ENCODE data around the gene TRPM1.

TRPM1 gene

GRCh38 chr15:31045606-31046005 is 55.9 kb downstream of the TRPM1 start:
- TF ChIP-seq POLR2AphosphoS5 (IDR thresholded peaks at IDR 0.05; ENCODE audit: low read depth, low read length) (no peak), TAF1 (IDR thresholded peaks at IDR 0.05; ENCODE audit: borderline replicate concordance, insufficient read depth, low read length) (no peak), FOXP2 (optimal IDR thresholded peaks at IDR 0.05; ENCODE audit: borderline replicate concordance, extremely low read depth, extremely low read length, insufficient read depth) (no peak), SIN3A (IDR thresholded peaks at IDR 0.05; ENCODE audit: borderline replicate concordance, insufficient read depth, low read length) (no peak)
- TF ChIP-seq, protein P1, sequence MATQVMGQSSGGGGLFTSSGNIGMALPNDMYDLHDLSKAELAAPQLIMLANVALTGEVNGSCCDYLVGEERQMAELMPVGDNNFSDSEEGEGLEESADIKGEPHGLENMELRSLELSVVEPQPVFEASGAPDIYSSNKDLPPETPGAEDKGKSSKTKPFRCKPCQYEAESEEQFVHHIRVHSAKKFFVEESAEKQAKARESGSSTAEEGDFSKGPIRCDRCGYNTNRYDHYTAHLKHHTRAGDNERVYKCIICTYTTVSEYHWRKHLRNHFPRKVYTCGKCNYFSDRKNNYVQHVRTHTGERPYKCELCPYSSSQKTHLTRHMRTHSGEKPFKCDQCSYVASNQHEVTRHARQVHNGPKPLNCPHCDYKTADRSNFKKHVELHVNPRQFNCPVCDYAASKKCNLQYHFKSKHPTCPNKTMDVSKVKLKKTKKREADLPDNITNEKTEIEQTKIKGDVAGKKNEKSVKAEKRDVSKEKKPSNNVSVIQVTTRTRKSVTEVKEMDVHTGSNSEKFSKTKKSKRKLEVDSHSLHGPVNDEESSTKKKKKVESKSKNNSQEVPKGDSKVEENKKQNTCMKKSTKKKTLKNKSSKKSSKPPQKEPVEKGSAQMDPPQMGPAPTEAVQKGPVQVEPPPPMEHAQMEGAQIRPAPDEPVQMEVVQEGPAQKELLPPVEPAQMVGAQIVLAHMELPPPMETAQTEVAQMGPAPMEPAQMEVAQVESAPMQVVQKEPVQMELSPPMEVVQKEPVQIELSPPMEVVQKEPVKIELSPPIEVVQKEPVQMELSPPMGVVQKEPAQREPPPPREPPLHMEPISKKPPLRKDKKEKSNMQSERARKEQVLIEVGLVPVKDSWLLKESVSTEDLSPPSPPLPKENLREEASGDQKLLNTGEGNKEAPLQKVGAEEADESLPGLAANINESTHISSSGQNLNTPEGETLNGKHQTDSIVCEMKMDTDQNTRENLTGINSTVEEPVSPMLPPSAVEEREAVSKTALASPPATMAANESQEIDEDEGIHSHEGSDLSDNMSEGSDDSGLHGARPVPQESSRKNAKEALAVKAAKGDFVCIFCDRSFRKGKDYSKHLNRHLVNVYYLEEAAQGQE (IDR thresholded peaks at IDR 0.05; ENCODE audit: insufficient read depth in 1 of 2, low read depth in 2 of 2, low read length in 2 of 2), result no peak

DNA sequence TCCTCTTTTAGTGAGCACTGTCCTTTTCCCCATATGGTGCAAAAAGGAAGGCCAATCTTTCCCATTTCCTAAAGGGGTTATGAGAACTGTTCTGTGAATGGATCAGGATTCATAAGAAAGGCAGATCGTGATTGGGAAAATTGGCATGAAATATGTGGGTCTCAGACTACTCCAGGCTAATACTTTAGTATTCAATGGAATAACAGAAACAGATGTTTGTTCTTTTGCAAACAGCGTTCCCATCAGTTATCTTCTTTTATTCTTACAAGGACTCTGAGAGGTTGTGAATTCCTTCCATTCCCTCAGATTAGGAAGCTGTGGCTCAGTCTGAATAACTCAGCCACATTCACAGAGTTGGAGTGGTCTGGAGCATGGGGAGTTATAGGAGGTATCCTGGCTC is 58.8 kb downstream of the TRPM1 start:
- TF ChIP-seq SIN3A (IDR thresholded peaks at IDR 0.05; ENCODE audit: borderline replicate concordance, insufficient read depth, low read length) (no peak), POLR2AphosphoS5 (IDR thresholded peaks at IDR 0.05; ENCODE audit: low read depth, low read length) (no peak), TAF1 (IDR thresholded peaks at IDR 0.05; ENCODE audit: borderline replicate concordance, insufficient read depth, low read length) (no peak), FOXP2 (optimal IDR thresholded peaks at IDR 0.05; ENCODE audit: borderline replicate concordance, extremely low read depth, extremely low read length, insufficient read depth) (no peak)
- TF ChIP-seq, protein P1 (IDR thresholded peaks at IDR 0.05; ENCODE audit: insufficient read depth in 1 of 2, low read depth in 2 of 2, low read length in 2 of 2), result no peak

- no peak for TF ChIP-seq POLR2AphosphoS5 (IDR thresholded peaks at IDR 0.05; ENCODE audit: low read depth, low read length)
- TF ChIP-seq TAF1 (IDR thresholded peaks at IDR 0.05; ENCODE audit: borderline replicate concordance, insufficient read depth, low read length), result no peak
- TF ChIP-seq FOXP2 (optimal IDR thresholded peaks at IDR 0.05; ENCODE audit: borderline replicate concordance, extremely low read depth, extremely low read length, insufficient read depth), result no peak
- TF ChIP-seq SIN3A (IDR thresholded peaks at IDR 0.05; ENCODE audit: borderline replicate concordance, insufficient read depth, low read length), result no peak
- TF ChIP-seq, protein P1 (IDR thresholded peaks at IDR 0.05; ENCODE audit: insufficient read depth in 1 of 2, low read depth in 2 of 2, low read length in 2 of 2), result no peak
Measured at GRCh38 chr15:31041610-31042009, 59.9 kb downstream of the TRPM1 start.

DNA sequence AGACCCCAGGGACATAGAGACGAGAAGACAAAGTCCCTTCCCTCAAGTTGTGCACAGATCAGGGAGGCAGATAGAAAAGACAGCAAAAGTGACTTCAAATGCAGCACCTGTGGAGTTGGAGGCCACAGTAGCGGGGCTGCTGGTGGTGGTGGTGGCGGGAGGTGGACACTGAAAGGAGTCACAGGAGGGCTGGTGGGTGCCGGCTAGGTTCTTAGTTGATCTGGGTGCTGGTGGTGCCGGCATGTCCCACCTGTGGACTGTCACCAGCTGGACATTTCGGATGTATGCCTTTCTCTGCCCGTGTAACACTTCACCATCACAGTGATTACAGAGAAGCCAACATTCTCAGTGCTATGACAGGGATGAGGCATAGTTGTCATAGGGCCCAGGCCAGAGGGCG is 60.9 kb downstream of the TRPM1 start:
- TF ChIP-seq, protein P1 (IDR thresholded peaks at IDR 0.05; ENCODE audit: insufficient read depth in 1 of 2, low read depth in 2 of 2, low read length in 2 of 2), result no peak
- TF ChIP-seq TAF1 (IDR thresholded peaks at IDR 0.05; ENCODE audit: borderline replicate concordance, insufficient read depth, low read length) (no peak), SIN3A (IDR thresholded peaks at IDR 0.05; ENCODE audit: borderline replicate concordance, insufficient read depth, low read length) (no peak), FOXP2 (optimal IDR thresholded peaks at IDR 0.05; ENCODE audit: borderline replicate concordance, extremely low read depth, extremely low read length, insufficient read depth) (no peak), POLR2AphosphoS5 (IDR thresholded peaks at IDR 0.05; ENCODE audit: low read depth, low read length) (no peak)

DNA sequence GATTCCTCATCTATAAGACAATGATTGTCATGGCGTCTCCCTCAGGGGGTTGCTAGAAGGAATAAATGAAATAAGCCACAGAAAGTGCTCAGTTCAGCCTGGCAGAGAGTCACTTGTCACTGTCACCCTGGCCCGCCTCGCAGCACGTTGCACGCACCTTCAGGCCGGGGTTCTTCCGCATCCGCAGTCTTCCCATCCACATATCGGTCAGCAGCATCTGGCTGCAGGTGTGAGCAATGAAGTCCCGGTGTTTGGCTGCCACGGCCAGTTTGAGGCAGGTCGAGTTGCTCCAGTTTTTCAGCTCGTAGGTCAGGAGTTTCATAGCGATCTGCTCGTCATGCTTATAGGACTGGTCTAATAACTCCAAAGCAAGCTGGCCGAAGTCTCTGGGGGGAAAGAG is 61.6 kb downstream of the TRPM1 start:
- no peak for TF ChIP-seq FOXP2 (optimal IDR thresholded peaks at IDR 0.05; ENCODE audit: borderline replicate concordance, extremely low read depth, extremely low read length, insufficient read depth)
- no peak for TF ChIP-seq SIN3A (IDR thresholded peaks at IDR 0.05; ENCODE audit: borderline replicate concordance, insufficient read depth, low read length)
- TF ChIP-seq TAF1 (IDR thresholded peaks at IDR 0.05; ENCODE audit: borderline replicate concordance, insufficient read depth, low read length), result no peak
- TF ChIP-seq, protein P1 (IDR thresholded peaks at IDR 0.05; ENCODE audit: insufficient read depth in 1 of 2, low read depth in 2 of 2, low read length in 2 of 2), result no peak
- TF ChIP-seq POLR2AphosphoS5 (IDR thresholded peaks at IDR 0.05; ENCODE audit: low read depth, low read length), result no peak
